Activated CD4-positive, alpha-beta memory T cell treated with anti-CD3 and anti-CD28 coated beads for 36 hours (primary cell): ENCODE data around the gene CDKN2B-AS1. TPM values are rescaled to one million over a fixed set of nuclear protein-coding genes. Genes with fewer than 3 reads are reported as not detected.

ENCODE experiments used
- CTCF ChIA-PET: fragments of 350-600 bp; sonication (Branson Sonifier 250); formaldehyde crosslinking; loops from one replicate; lab custom pipeline; 2021; ENCODE audit warnings: antibody characterized with exemption, inconsistent platforms; lab: Charles Lee
- POLR2A ChIA-PET: fragments of 350-600 bp; sonication (Branson Sonifier 250); formaldehyde crosslinking; loops from one replicate; lab custom pipeline; 2021; ENCODE audit warnings: antibody characterized with exemption; lab: Charles Lee
- DNase-seq: peaks from one replicate; pipeline ENCODE4 v3.0.0-alpha.2; 2020
- H3K27ac Mint-ChIP-seq: one replicate; pipeline ENCODE4 v1.8.0; 2021; ENCODE audit warnings: mixed read lengths
- H3K27me3 Mint-ChIP-seq: one replicate; pipeline ENCODE4 v1.8.0; 2021; ENCODE audit warnings: mixed read lengths
- H3K36me3 Mint-ChIP-seq: one replicate; pipeline ENCODE4 v1.8.0; 2021; ENCODE audit warnings: mixed read lengths
- H3K4me1 Mint-ChIP-seq: one replicate; pipeline ENCODE4 v1.8.0; 2021; ENCODE audit warnings: low read depth, mixed read lengths
- H3K4me3 Mint-ChIP-seq: one replicate; pipeline ENCODE4 v1.8.0; 2021; ENCODE audit warnings: mild to moderate bottlenecking, mixed read lengths
- H3K9me3 Mint-ChIP-seq: one replicate; pipeline ENCODE4 v1.8.0; 2021; ENCODE audit warnings: mixed read lengths
- intact Hi-C: fragments of 100-400 bp; cut with micrococcal nuclease; formaldehyde crosslinking; loops from one replicate; pipeline ENCODE4 v1.15.1; 2023
- total RNA-seq, 2 experiments: library from RNA; stranded (reverse); gene quantifications; one replicate each; pipeline ENCODE4 v1.2.3, GENCODE V29; 2021

CDKN2B-AS1 gene
- total RNA-seq, 2 experiments from 2014 or later, result 0.59 to 0.87 TPM

DNA sequence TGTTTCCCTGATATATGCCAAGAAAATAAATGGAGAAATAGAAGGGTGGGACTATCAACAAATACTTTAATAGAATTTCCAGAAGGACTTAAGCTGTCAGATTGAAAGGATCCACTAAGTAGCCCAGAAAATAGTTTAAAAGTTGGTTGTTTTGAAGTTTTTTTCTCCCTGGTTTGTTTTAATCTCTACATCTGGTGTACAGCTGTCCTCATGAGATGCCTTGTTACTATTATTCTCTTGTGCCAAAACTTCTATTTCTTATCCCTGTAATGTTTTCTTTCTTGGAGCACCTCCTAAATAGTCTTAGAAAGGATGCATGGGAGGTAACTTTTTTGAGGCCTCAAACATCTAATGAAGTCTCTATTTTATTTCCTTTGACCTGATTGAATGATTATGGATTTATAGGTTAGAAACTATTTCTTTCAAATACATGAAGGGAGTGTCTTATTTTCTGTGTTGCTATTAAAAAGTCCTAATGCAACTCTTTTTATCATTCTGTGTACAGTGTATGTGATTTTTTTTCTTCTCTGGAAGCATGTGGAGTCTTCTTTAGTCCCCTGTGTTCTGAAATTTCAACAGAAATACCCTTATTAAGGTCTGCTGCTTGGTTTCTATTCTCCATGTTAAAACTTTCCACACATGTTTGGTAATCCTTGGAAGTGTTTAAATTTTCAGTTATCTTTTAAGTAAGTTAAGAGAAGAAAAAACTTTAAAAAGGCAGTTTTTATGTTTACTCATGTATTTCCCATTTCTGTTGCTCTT, 154.5 kb downstream of the CDKN2B-AS1 start:
- intact Hi-C loops, result loop anchor here (1.0 kb wide), 6 partner anchors 27 to 97 kb away; no protein-coding TSS in a partner anchor
- POLR2A ChIA-PET, result no interaction called here
- Mint-ChIP-seq H3K9me3 (no peaks in the 10 kb centered on the region), H3K4me3 (no peak overlapping the region), H3K36me3 (no peaks in the 10 kb centered on the region), H3K27me3 (peaks cover 21% of the 10 kb centered on the region), H3K27ac (no peak overlapping the region), H3K4me1 (peaks cover 24% of the 10 kb centered on the region)
- DNase-seq, result no peak
- CTCF ChIA-PET, result interaction anchor here (0.6 to 2.6 kb wide), 2 partner anchors 30 to 303 kb away, joined by 3 to 7 read pairs; no protein-coding TSS in a partner anchor

DNA sequence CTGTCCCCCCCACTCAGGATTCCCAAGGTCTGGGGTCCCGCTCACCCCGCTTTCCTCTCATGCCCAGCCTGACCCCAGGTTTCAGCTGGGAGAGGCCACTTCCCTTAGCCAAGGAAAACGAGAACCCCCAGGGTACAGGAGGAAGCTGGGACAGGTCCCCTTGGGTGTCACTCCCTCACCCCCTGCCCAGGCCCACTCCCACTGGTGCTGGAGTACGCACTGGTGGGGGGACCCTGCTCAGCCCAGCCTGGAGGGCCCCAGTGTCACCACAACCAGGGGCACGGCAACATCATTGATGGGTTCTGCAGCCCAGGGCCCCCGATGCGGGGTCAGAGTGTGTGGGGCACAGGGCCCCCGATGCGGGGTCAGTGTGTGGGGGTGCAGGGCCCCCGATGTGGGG, 159.5 kb downstream of the CDKN2B-AS1 start:
- DNase-seq, result no peak
- H3K36me3 Mint-ChIP-seq, result no peaks in the 10 kb centered on the region
- intact Hi-C loops, result no loop called here
- H3K4me3 Mint-ChIP-seq, result no peak overlapping the region
- H3K27ac Mint-ChIP-seq, result no peak overlapping the region
- H3K27me3 Mint-ChIP-seq, result peaks cover 12% of the 10 kb centered on the region
- no peaks in the 10 kb centered on the region for H3K9me3 Mint-ChIP-seq
- H3K4me1 Mint-ChIP-seq, result peaks cover 4% of the 10 kb centered on the region
- POLR2A ChIA-PET, result no interaction called here
- CTCF ChIA-PET, result interaction anchor here (1.3 kb wide), 1 partner anchor 34 kb away, joined by 3 read pairs; no protein-coding TSS in a partner anchor

DNA sequence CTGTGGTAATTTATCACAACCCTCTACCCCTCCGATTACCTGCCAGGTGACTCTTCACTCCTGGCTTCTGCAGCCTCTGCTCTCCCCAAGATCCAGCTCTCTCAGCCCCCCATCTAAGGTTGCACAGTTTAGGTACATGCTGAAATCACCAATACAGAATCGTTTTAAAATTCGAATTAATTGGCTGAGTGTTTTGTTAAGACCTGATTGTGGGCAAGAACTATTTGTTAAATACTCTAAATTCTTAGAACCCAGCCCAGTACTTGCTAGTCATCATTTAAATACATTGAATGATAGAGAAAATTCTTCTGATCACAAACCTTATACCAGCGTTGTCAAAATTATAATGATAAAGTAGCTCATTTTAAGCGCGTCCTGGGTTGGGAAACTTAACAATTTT, 162.0 kb downstream of the CDKN2B-AS1 start:
- intact Hi-C loops, result no loop called here
- CTCF ChIA-PET, result no interaction called here
- no peaks in the 10 kb centered on the region for H3K36me3 Mint-ChIP-seq
- no peak overlapping the region for H3K27ac Mint-ChIP-seq
- peaks cover 4% of the 10 kb centered on the region for H3K4me1 Mint-ChIP-seq
- peaks cover 11% of the 10 kb centered on the region for H3K27me3 Mint-ChIP-seq
- no peak overlapping the region for H3K4me3 Mint-ChIP-seq
- POLR2A ChIA-PET, result no interaction called here
- no peak for DNase-seq
- H3K9me3 Mint-ChIP-seq, result no peaks in the 10 kb centered on the region

DNA sequence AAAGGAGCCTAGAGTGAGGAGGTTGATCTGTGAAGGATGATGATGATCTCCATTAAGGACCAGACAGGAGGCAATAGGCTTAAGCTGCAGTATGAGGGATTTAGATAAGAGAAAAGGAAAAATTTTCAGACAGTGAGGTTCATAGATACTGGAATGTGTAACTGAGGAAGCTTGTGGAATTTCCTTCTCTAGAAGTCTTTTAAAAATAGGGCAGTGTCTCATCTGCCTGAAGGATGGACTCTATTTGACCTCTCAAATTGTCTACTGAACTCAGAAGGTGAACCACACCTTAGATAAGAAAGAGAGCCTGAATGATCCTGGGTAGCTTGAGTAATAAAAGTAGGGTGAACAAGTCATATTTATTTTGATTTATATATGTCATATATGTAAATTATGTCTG, 162.7 kb downstream of the CDKN2B-AS1 start:
- no peak overlapping the region for H3K4me3 Mint-ChIP-seq
- H3K27ac Mint-ChIP-seq, result no peak overlapping the region
- intact Hi-C loops, result no loop called here
- ChIA-PET POLR2A (no interaction called here), CTCF (no interaction called here)
- peaks cover 14% of the 10 kb centered on the region for H3K27me3 Mint-ChIP-seq
- DNase-seq, result no peak
- H3K36me3 Mint-ChIP-seq, result no peaks in the 10 kb centered on the region
- H3K9me3 Mint-ChIP-seq, result no peaks in the 10 kb centered on the region
- H3K4me1 Mint-ChIP-seq, result peaks cover 4% of the 10 kb centered on the region

DNA sequence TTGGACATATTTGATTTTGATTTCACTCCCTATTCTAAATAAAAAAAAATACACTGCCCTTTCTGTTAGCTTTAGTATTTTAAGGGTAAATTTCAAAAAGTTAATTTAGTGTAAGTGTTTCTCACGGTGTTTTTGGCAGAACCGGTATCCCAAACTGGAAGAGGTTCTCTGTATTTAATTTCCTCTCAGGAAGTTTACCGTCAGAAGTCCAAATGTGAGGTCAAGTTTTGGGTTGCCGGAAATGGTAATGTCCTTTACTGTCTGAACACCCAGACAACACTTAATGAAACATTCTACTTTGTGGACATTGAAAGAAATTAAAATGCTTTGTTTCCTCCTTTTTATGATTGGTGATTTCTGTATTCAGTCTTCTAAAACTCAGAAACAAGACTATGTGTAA, 163.2 kb downstream of the CDKN2B-AS1 start:
- Mint-ChIP-seq H3K27ac (no peak overlapping the region), H3K4me1 (peaks cover 4% of the 10 kb centered on the region), H3K27me3 (peaks cover 12% of the 10 kb centered on the region), H3K9me3 (no peaks in the 10 kb centered on the region), H3K4me3 (no peak overlapping the region), H3K36me3 (no peaks in the 10 kb centered on the region)
- ChIA-PET CTCF (no interaction called here), POLR2A (no interaction called here)
- DNase-seq, result no peak
- intact Hi-C loops, result no loop called here

DNA sequence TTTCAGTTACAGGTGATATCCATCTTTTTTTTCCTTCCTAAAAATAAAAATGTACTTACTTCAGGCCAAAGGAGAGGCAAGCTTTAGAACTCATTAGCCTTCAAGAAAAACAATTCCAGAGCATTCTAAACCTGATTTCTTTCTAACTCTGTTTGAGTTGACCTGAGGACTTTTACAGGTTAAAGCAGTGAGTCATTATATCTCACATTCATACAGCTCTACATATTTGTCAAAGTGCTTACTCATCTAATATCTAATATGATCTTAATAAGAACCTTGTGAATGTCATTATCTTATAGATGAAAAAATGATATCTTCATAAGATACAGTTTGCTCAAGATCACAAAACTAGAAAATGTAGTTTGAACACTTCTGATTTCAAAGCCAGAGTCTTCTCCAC, 163.7 kb downstream of the CDKN2B-AS1 start:
- Mint-ChIP-seq H3K27ac (no peak overlapping the region), H3K27me3 (peaks cover 11% of the 10 kb centered on the region), H3K36me3 (no peaks in the 10 kb centered on the region), H3K4me3 (no peak overlapping the region), H3K4me1 (peaks cover 4% of the 10 kb centered on the region), H3K9me3 (no peaks in the 10 kb centered on the region)
- DNase-seq, result no peak
- ChIA-PET POLR2A (no interaction called here), CTCF (no interaction called here)
- intact Hi-C loops, result no loop called here

DNA sequence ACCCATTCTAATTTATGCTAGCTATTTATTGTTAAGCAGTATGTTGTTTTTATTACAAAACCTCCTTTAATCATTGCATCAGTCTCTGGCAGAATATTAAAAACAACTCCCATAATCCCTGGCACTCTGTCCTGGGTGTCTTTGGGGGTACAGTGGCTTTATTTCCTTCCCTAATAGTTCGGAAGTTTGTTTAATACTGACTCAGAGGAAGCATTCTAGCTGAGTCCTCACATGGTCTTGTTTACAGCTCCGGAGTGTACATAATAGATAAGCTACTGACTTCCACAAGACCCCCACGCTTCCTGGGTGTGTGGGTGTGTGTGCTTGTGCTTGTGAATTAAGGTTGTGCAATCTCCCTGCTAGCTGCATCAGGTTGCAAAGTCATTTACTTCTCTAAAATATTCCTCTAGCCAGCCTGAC, 164.3 kb downstream of the CDKN2B-AS1 start:
- ChIA-PET POLR2A (no interaction called here), CTCF (no interaction called here)
- Mint-ChIP-seq H3K27ac (no peak overlapping the region), H3K27me3 (peaks cover 11% of the 10 kb centered on the region), H3K9me3 (no peaks in the 10 kb centered on the region), H3K4me1 (peaks cover 4% of the 10 kb centered on the region), H3K4me3 (no peak overlapping the region), H3K36me3 (no peaks in the 10 kb centered on the region)
- no peak for DNase-seq
- intact Hi-C loops, result no loop called here

DNA sequence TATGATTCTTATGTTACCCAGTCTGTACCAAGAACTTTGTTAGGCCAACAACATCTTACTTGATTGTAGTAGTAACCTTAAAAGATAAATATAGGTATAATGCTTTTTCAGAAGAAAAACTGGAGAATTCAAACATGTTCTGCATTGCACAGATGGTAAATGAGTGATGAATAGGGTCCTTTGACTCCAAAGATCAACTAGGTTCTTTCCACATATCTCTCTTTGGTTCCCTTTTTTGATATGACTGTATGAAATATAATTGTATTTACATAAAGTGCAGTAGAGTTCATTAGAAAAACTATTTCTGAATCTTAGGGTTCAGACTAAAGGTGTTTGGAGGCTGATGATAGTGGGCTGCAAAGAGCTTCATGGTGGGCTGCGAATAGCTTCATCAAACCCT, 165.0 kb downstream of the CDKN2B-AS1 start:
- no peak overlapping the region for H3K27ac Mint-ChIP-seq
- H3K4me3 Mint-ChIP-seq, result no peak overlapping the region
- H3K4me1 Mint-ChIP-seq, result peaks cover 4% of the 10 kb centered on the region
- ChIA-PET CTCF (interaction anchor here (1.2 kb wide), 1 partner anchor 106 kb away, joined by 3 read pairs; no protein-coding TSS in a partner anchor), POLR2A (no interaction called here)
- intact Hi-C loops, result no loop called here
- no peak for DNase-seq
- no peaks in the 10 kb centered on the region for H3K36me3 Mint-ChIP-seq
- H3K9me3 Mint-ChIP-seq, result no peaks in the 10 kb centered on the region
- H3K27me3 Mint-ChIP-seq, result peaks cover 11% of the 10 kb centered on the region

DNA sequence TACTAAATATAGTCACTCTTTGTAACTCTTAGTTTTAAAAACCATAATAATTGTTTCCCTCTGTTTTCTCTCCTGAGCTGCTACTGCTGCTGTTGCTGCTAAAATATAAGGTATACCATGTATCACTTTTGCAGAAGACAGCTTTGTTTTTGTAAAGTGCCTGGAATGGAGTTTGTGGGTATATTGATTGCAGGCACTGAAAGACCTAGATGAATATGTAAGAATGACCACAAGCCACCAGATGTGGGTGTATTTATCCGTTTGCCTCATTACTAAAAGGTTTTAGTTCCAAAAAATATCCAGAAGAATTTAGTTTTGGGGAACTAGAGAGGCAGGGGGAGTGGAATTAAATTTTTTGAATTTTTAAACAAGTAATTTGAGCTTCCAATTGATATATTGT, 165.6 kb downstream of the CDKN2B-AS1 start:
- POLR2A ChIA-PET, result no interaction called here
- peaks cover 15% of the 10 kb centered on the region for H3K27me3 Mint-ChIP-seq
- no peaks in the 10 kb centered on the region for H3K36me3 Mint-ChIP-seq
- no peak overlapping the region for H3K4me3 Mint-ChIP-seq
- H3K27ac Mint-ChIP-seq, result no peak overlapping the region
- DNase-seq, result no peak
- no peaks in the 10 kb centered on the region for H3K9me3 Mint-ChIP-seq
- peaks cover 4% of the 10 kb centered on the region for H3K4me1 Mint-ChIP-seq
- CTCF ChIA-PET, result interaction anchor here (1.0 to 1.2 kb wide), 2 partner anchors 84 to 106 kb away, joined by 3 read pairs; no protein-coding TSS in a partner anchor
- intact Hi-C loops, result no loop called here

DNA sequence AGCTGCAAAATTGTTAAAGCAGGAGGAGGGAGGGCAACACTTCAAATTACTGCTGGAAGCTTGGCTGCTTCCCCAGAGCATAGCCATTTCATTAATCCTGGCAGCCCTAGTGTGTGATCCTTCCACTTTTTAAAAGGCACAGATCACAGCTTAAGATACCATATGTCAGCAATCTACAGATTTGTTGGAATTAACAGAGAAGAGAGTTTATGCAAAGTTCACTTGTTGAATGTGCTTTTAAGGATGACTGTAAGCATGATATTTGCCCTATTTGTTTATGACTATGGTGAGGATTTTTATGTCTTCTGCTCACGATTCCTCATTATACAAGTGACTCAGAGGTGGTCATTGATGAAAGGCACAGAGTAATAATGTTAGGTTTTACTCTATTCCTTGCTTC, 170.6 kb downstream of the CDKN2B-AS1 start:
- ChIA-PET CTCF (no interaction called here), POLR2A (no interaction called here)
- H3K36me3 Mint-ChIP-seq, result no peaks in the 10 kb centered on the region
- peaks cover 14% of the 10 kb centered on the region for H3K27me3 Mint-ChIP-seq
- H3K4me3 Mint-ChIP-seq, result no peak overlapping the region
- no peaks in the 10 kb centered on the region for H3K9me3 Mint-ChIP-seq
- H3K27ac Mint-ChIP-seq, result no peak overlapping the region
- no peak for DNase-seq
- no peaks in the 10 kb centered on the region for H3K4me1 Mint-ChIP-seq
- intact Hi-C loops, result no loop called here

DNA sequence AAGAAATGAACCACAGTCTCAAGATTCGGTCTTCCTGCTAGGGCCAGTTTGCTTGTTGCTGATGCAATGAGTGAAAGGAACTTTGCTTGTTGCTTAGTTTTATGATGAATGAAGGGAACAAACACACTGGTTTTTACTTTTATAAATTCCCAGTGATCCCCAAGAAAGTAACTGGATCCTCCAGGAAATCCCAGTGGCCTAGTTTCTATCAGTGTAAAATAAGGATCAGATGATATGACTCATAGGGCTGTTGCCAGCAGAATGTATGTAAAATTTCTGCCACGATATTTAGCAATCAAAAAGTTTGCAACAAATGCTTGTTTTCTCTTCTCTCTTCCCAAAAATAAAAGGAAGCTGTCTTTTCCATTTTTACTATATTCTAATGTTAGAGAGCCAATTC, 174.7 kb downstream of the CDKN2B-AS1 start:
- CTCF ChIA-PET, result no interaction called here
- Mint-ChIP-seq H3K9me3 (no peaks in the 10 kb centered on the region), H3K36me3 (no peaks in the 10 kb centered on the region), H3K27ac (no peak overlapping the region), H3K4me1 (no peaks in the 10 kb centered on the region), H3K4me3 (no peak overlapping the region), H3K27me3 (peaks cover 8% of the 10 kb centered on the region)
- POLR2A ChIA-PET, result no interaction called here
- intact Hi-C loops, result no loop called here
- no peak for DNase-seq

DNA sequence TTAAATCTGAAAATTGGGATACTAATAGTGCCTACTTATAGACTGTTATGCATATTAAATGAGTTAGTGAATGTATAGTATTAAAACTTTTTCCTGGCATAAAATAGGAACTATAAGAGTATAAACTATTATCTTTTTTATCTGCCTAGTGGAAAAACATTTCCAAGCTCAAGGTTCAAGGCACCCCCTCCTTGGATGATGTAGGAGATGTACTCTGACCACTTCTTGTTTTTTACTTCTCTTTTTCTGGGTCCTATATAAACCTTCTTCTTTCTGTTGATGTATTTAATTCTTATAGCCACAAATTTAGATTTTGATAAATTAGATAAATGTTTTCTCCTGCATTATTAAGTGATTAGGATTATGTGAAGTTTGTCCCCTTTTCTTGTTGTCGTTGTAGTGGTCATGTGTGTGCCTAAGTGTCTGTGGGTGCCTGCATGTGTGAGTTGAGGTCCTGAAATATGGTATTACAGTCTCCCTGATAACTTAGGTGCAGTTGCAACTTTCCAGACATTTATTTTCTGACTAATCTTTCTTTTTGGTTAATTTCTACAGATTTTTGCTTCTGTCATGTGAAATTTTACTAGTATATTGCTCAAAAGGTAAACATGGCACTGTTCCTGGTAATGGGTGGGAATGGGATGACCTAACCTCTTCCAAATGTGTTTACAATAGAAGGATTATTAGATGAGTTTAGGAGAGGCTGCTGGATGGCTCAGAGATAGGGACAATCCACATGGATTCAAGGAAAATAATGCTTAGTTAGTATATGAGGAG, 175.3 kb downstream of the CDKN2B-AS1 start:
- intact Hi-C loops, result no loop called here
- ChIA-PET POLR2A (no interaction called here), CTCF (no interaction called here)
- H3K9me3 Mint-ChIP-seq, result no peaks in the 10 kb centered on the region
- peaks cover 6% of the 10 kb centered on the region for H3K27me3 Mint-ChIP-seq
- no peak for DNase-seq
- H3K27ac Mint-ChIP-seq, result no peak overlapping the region
- H3K4me3 Mint-ChIP-seq, result no peak overlapping the region
- no peaks in the 10 kb centered on the region for H3K4me1 Mint-ChIP-seq
- H3K36me3 Mint-ChIP-seq, result no peaks in the 10 kb centered on the region
